BE2C (cell line): ENCODE data around the gene MOGAT2. TPM values are rescaled to one million over a fixed set of nuclear protein-coding genes. Genes with fewer than 3 reads are reported as not detected.
A peak's percentile ranks its signal among the peaks of the same experiment; 100 is the strongest.

Experiments
- DNase-seq: peaks from one replicate; pipeline ENCODE4 v3.0.0-alpha.2; 2020
- H3K27me3 ChIP-seq: fragments of 250-450 bp; sonication (Bioruptor Pico); 2 replicates; pipeline ENCODE4 v1.5.1; 2020; ENCODE audit warnings: mild to moderate bottlenecking
- H3K36me3 ChIP-seq: fragments of 250-450 bp; sonication (Bioruptor Pico); 2 replicates; pipeline ENCODE4 v1.5.1; 2020; ENCODE audit warnings: mild to moderate bottlenecking
- H3K4me1 ChIP-seq: fragments of 250-450 bp; sonication (Bioruptor Pico); 2 replicates; pipeline ENCODE4 v1.5.1; 2020
- H3K4me3 ChIP-seq: 2 replicates; pipeline ENCODE4 v1.5.1; 2011; ENCODE audit warnings: low read depth, low read length
- H3K9me3 ChIP-seq: fragments of 250-450 bp; sonication (Bioruptor Pico); 2 replicates; pipeline ENCODE4 v1.5.1; 2020
- CTCF ChIP-seq: IDR thresholded peaks from 2 replicates; pipeline ENCODE4 v1.5.1; 2012; ENCODE audit warnings: mild to moderate bottlenecking, low read depth, low read length
- polyA plus RNA-seq: library from polyadenylated mRNA; unstranded; fragments of >200 nt; gene quantifications from one replicate; pipeline ENCODE4 v1.2.1, GENCODE V29; 2012; ENCODE audit warnings: low read depth, missing spikeins; ENCODE audit not compliant: insufficient read length, insufficient read depth

Gene MOGAT2
- polyA plus RNA-seq: not detected

GRCh38 chr11:75717608-75718418, at the start of gene MOGAT2:
TSS of gene MOGAT2 (plus strand) at chr11:75717838. CDS start at chr11:75717889, 51 bp downstream.
- TF ChIP-seq CTCF: no peak
- Histone ChIP-seq H3K4me3 (no peak within 1 kb of the TSS), H3K9me3 (no peaks in the 10 kb centered on the region), H3K27me3 (no peaks in the 10 kb centered on the region), H3K4me1 (peaks cover 2% of the 10 kb centered on the region; the same call in 1 of the 2 replicates), H3K36me3 (no peaks in the 10 kb centered on the region)
- no peak for DNase-seq

GRCh38 chr11:75668451-75669297, 49.0 kb upstream of the MOGAT2 start, which contains the start of gene MAP6:
TSS of gene MAP6 (minus strand) at chr11:75669038. CDS start at chr11:75668369, 669 bp downstream.
- Histone ChIP-seq H3K36me3 (no peaks in the 10 kb centered on the region), H3K4me1 (peaks cover 6% of the 10 kb centered on the region), H3K9me3 (no peaks in the 10 kb centered on the region), H3K4me3 (peak within 1 kb of the TSS; percentile 61), H3K27me3 (peaks cover 37% of the 10 kb centered on the region)
- TF ChIP-seq CTCF: no peak
- peak; percentile 64 for DNase-seq

- no peak for TF ChIP-seq CTCF
- no peaks in the 10 kb centered on the region for H3K9me3 ChIP-seq
- peaks cover 7% of the 10 kb centered on the region for H3K27me3 ChIP-seq
- no peaks in the 10 kb centered on the region for H3K36me3 ChIP-seq
- peak; percentile 73 for DNase-seq
- no peaks in the 10 kb centered on the region for H3K4me1 ChIP-seq
- no peak overlapping the region for H3K4me3 ChIP-seq
Observed at GRCh38 chr11:75673977-75674582, 43.6 kb upstream of the MOGAT2 start.

GRCh38 chr11:75677275-75677674, 40.4 kb upstream of the MOGAT2 start:
- H3K9me3 ChIP-seq: no peaks in the 10 kb centered on the region
- TF ChIP-seq CTCF: no peak
- H3K4me1 ChIP-seq: no peaks in the 10 kb centered on the region
- no peaks in the 10 kb centered on the region for H3K36me3 ChIP-seq
- no peak overlapping the region for H3K4me3 ChIP-seq
- no peaks in the 10 kb centered on the region for H3K27me3 ChIP-seq
- no peak for DNase-seq

GRCh38 chr11:75677909-75678308, 39.7 kb upstream of the MOGAT2 start:
- H3K4me3 ChIP-seq: no peak overlapping the region
- no peaks in the 10 kb centered on the region for H3K27me3 ChIP-seq

More at GRCh38 chr11:75677909-75678308, 39.7 kb upstream of the MOGAT2 start:
- Histone ChIP-seq H3K36me3 (no peaks in the 10 kb centered on the region), H3K4me1 (no peaks in the 10 kb centered on the region), H3K9me3 (no peaks in the 10 kb centered on the region)
- TF ChIP-seq CTCF: no peak
- DNase-seq: no peak
